ENCODE measurements around the gene DYRK3.

Gene DYRK3

DNA sequence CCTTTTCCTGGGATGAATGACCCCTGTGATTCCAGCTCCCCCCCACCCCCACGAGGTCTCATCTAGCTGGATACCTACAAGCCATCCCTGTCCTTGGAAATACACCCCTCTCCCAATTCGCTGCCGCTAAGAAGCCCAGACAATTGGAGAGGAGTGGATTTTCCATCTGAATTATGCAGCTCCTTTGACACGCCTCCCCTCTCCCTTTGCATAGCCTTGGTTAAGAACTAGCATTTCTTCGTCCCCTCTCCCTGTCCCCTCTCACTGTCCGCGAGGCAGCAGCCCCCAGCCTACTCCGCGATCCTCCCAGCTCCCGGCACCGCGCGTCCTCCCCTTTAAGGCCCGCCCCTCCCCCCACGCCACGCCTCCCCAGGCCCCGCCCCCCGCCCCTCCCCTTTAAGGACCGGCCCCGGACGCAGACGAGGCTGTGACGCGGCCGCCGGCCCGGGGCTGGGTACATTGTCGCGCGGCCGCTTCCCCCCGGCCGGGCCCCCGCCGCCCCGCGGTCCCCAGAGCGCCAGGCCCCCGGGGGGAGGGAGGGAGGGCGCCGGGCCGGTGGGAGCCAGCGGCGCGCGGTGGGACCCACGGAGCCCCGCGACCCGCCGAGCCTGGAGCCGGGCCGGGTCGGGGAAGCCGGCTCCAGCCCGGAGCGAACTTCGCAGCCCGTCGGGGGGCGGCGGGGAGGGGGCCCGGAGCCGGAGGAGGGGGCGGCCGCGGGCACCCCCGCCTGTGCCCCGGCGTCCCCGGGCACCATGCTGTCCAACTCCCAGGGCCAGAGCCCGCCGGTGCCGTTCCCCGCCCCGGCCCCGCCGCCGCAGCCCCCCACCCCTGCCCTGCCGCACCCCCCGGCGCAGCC lies 49.4 kb downstream of the DYRK3 start, which contains the start of gene MAPKAPK2:
Gene MAPKAPK2, plus strand, starts transcription at position 428 of the 856 bp plus-strand sequence. Its CDS starts 325 bp downstream, at position 753.
- peak; percentile 69 to 84 for DNase-seq

DNA sequence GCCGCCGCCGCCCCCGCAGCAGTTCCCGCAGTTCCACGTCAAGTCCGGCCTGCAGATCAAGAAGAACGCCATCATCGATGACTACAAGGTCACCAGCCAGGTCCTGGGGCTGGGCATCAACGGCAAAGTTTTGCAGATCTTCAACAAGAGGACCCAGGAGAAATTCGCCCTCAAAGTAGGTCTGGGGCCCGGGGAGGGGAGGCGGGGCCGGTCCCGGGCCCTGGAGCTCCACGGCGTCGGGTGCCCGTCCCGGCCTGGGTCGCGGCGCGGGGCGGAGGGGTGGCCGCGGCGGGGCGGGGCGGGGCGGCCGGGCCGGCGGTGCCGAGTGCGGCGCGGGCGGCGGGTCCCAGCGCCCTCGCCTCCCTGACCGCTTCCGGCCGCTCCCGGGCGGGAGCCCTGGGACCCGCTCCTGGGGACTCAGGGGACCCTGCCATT lies 50.0 kb downstream of the DYRK3 start:
- DNase-seq, result no peak

DNA sequence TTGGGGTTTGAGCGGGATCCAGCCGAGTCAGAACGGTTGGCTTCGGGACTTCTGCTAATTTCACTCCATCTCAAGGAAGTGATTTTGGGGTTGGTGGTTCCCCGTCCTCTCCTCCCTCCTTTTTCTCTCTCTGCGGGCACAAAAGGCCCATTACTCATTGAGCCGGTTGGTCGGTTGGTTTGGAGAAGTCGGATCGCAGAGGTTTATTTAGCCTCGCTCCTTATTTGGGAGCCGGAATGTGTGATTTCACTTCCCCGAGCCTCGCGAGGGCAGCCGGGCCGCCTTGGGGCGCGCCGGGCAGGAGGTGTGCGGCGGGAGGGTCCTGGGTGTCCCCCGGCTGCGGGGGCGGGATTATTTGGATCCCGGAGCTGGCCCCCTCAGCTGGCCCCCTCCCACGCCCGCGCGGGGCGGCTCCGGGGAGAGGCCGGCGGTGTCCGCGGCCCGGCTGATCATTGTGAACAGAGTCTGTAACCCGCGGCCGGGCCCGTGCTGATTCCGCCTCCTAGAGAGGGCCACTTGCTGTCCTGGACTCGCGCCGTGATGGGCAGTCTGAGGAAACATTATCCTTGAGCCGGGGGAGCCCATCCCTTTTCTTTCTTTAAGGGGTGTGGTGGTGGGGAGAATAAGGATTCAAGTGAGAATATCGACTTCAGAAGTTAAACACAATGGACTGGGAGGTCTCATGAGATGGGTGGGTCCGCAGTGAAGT lies 50.6 kb downstream of the DYRK3 start:
- DNase-seq, result no peak

DNA sequence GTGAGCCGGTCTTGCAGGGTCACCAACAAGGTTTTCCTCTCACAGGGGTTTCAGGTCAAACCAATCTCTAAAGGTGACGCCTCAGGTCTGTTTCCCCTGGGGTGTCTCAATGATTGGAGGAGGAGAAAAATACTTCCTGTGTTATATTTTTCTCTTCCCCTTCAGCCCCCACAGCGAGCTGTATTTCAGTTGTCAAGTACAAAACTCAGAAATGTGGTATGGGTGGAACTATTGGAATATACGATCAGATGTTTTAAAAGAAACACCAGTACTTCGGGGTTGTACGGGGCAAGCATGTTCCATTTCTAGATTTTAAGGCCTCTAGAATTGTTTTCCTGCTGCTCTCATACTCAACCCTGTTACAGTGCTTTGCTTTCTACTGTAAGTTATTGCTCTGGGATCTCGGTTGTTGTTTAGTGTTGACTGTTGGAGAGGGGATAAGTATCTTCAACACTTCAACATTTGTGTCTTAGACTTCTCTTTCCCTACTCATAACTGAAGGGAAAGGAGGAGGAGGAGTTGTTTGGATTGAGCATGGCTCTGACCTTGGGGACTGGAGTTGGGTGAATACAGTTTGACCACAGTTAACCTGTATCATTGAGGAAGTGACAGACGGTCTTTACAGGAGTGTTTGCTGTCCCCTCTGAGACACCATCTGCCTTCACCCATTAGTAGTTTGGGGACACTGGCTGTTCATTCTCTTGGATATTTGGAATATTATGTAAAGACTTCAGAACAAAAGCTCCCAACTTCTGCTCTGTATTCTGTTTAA lies 51.3 kb downstream of the DYRK3 start:
- DNase-seq, result no peak

DNA sequence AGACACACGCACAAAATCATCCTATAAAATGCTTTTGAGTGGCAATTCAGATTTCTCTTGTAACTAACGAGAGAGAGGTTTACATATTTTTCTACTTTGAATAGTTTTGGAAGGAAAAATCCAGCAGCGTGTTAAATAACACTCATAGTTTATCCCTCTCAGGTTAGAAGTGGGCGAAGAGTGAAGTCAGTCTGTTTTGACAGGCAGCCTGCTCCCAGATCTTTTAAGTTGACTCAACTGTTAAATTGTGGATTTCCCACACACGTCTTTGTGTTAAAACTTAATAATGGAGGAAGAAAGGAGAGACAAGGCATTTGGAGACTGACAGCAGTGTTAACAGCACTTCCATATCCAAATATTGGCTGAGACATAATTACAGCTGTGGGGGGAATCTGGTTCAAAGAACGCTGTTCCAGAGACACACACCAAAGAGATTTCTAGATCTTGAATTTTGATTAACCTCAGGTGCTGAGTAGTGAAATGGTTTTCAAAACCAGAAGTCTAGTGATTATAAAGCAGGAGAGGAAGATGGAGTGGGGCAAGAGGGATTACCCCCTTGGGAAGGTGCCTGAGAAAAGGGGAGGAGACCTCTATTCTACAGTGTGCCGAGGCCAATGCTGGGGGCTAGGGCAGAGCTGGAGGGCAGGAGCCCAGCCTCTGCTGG lies 52.0 kb downstream of the DYRK3 start:
- DNase-seq, result no peak

DNA sequence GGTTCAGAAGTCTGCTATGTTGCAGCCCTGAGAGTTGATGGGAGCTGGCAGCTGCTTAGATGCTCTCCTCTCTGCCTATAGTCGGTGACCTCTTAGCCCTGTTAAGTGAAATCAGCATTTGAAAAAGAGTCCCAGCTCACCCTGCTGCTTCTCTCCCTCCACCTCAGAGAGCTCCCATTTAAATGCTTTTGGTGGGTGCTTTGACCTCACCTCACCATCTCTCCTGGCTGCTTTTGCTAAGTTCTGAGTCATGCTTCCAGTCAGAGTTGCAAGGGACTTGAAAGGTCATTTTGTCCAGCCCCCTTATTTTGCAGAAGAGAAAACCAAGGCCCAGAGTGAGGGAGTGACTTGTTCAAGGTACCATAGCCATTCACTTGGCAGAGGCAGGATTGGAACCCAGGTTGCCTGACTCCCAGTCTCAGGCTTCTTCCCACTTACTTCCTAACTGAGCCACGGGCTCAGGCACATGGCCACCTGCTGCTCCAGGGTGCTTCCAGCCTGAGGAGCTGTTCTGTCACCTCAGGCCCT lies 52.6 kb downstream of the DYRK3 start:
- DNase-seq, result no peak

DNA sequence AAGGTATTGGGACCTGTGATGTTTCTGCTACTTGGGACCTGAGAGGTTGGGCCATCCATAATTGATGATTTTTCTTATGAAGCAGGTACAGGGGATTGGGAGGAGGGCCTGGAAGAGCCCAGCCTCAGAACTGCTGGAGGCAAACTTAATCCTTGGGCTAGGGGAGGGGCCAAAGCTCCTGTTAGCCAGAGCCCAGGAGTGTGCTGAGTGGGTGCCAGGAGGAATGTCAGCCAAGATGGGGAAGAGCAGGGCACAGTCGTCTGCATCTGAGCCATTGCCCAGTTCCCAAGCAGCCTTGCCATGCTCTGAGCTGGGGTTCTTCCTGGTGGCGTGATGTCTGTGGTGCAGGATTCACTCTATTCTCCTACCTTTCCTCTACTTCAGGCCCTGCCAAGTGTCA lies 55.2 kb downstream of the DYRK3 start:
- DNase-seq, result no peak

DNA sequence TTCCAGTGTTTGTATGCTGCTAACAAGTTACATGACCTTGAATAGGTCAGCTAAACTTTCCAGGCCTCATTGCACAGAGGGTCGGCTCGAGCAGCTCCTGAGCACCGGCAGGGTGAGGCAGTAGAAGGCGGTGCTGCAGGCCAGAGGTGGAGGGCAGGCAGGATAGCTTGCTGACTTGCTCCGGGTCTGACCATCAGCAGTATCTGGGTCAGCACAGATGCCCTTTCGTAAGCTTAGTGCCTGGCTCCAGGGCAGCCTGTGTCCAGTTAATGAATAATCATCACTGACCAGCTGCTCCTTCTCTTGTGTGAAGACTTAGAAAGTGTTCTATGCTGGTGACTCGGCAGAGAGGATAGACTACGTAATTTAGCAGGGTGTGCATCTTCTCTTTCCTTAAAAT lies 56.3 kb downstream of the DYRK3 start:
- DNase-seq, result no peak

DNA sequence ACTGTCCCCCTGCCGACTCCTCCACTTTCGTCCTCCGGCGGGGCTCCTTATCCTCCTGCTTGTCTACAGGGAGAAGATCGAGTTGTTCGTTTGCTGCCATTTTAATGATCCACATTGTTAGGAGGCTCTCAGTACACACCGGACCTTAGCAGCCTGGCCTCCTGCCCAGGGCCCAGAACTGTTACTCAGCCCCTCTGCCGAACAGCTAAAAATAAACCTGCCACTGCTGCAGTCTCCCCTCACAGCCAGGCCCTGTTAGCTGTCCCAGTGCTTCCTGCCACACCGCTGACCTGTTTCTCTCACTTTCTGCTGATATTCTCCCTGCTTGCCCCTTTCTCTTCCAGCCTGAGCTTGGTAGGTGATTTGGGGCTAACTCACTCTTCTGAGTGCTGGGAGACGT lies 57.7 kb downstream of the DYRK3 start:
- no peak for DNase-seq

DNA sequence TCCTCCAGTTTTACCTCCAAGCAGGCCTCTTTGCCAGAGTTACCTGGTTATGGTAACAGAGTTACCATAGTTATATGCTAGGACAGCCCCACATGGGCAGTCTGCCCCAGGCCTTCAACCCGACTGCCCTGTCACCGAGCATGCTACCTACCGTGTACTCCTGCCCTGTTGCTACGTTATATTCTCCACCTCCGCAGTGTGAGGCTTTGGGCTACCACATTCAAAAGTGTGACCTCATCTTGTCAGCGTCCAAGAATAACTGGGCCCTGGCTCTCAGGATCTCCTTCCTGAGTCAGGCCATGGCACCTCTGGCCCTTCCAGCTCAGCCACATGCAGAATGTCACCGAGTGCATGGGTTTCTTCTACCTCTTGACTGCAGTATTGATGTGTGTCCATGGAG lies 58.3 kb downstream of the DYRK3 start:
- no peak for DNase-seq

DNA sequence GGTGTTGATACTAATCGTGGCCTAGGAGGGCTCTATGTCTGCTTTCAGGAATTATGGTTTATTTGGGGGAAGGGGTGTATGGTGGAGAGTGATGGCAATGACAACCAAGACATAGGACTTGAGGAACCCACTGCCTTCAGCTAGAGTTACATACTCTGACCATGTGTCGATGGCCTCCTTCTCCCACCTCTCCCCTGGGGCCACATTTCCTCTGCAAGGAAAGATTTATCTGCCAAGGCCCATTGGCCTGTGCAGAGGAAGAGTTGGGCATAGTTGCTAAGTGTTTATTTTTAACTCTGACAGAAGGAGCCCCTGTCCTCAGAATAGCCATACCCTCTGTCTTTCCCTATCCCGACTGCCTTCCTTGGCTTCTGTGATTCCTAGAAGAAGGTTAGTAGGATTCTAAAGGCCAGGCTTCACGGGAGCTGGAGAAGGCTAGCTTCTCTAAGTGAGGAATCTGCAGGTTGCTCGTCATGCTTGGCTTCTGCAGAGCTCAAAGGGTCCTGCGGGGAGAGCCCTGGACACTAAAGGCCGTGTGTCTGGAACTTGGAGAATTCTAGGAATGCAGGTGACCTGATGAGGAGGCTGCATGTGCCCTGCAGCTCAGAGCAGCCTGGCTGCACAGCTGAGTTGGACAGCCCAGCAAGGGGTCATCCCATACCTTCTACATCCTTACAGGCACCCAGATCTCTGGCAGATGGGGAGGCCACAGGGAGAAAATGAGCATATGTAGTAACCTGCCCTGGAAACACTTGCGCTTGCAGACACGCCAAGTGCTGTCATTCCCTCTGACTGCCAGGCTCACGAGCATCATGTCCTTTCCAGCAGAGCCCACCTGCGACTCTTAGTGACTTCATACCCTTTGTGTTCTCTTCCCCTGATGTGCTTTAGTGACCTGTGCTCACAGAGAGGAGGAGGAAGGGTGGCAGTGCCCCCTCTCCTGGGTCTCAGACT lies 59.1 kb downstream of the DYRK3 start:
- DNase-seq, result no peak

DNA sequence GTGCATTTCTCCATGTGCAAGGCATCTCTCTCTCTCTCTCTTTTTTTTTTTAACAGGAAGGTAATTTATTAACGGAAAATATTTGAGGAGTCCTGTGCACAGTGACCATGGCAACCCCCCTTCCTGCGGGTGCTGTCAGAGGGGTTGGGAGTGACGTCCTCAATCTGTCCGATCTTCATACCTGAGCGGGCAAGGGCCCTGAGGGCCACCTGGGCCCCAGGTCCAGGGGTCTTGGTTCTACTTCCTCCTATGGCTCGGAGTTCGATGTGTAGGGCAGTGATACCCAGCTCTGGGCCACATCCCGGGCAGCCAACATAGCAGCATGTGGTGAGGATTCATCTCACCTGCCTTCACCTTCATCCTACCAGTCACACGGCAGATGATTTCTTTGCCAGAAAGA lies 60.4 kb downstream of the DYRK3 start:
- DNase-seq, result no peak

DNA sequence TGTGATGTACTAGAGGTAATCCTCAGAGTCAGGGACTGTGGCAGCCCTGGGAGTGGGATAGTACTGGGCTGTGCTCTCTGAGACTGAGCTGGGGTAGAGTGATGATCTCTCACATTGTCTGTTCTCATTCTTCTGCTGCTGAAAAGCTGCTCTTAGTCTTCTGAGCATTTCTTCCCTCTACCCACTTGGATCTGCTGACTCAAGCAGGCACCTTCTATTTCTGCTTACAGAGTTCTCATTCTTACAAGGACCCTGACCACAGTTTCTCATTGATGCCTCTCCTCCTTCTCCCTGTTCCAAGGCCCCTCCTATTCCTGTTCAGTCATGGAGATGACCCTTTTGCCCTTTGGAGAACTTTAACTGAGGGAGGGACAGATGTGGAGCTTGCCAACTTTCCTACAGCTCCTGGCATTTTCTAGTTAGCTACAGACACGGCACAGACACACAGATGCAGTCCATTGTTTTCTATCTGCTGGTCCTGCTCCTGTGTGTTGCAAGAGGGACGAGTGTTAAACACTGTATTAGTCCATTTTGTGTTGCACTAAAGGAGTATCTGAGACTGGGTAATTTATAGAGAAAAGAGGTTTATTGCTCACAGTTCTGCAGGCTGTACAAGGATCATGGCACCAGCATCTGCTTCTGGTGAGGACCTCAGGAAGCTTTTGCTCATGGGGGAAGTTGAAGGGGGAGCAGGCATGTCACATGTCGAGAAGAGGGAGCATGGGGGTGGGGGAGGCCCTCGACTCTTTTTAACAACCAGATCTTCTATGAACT lies 61.7 kb downstream of the DYRK3 start:
- DNase-seq, result no peak

DNA sequence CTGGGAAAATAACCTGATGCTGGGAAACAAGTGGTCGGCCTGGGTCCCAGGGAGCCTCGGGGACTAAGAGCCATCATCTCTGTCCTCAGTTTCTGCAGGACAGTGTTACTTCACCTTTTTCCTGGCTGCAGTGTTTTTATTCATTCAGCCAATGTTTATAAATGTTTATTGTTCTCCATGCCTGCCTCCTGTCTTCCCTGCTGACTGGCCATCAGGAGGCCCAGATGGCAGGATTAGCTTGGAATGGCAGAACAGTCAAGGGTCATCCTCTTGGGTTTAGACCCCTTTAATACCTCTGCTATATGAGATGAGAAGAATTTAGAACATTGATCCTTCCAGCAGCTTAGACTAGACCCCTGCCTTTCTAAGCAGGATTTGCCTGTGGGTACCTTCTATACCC lies 62.7 kb downstream of the DYRK3 start:
- DNase-seq, result no peak
